D341Med (cell line): ENCODE data around the gene WDR35.
A peak's percentile ranks its signal among the peaks of the same experiment; 100 is the strongest.

Experiments
- DNase-seq: peaks from one replicate; pipeline ENCODE4 v3.0.0; 2012; ENCODE audit warnings: low spot score

WDR35 gene

GRCh38 chr2:19870792-19871191 lies 119.1 kb downstream of the WDR35 start:
- no peak for DNase-seq

GRCh38 chr2:19868701-19869580 lies 121.0 kb downstream of the WDR35 start:
- no peak for DNase-seq

GRCh38 chr2:19868224-19868623 lies 121.7 kb downstream of the WDR35 start:
- DNase-seq: no peak

- no peak for DNase-seq
These were observed 123.1 kb downstream of the WDR35 start for GRCh38 chr2:19866771-19867170.

- DNase-seq: no peak
These were observed 124.8 kb downstream of the WDR35 start for GRCh38 chr2:19865151-19865550.

GRCh38 chr2:19864381-19864780 lies 125.5 kb downstream of the WDR35 start:
- DNase-seq: no peak

GRCh38 chr2:19863303-19864041 lies 126.4 kb downstream of the WDR35 start:
- DNase-seq: peak; percentile 84

GRCh38 chr2:19861813-19862212 lies 128.1 kb downstream of the WDR35 start:
- DNase-seq: no peak
